GM18498 (cell line): Measurements from ENCODE around the gene BTLA.
"Not testable (repeated sequence)": the region's sequence is repeated elsewhere in the genome, so short reads cannot be mapped to it uniquely, and the experiment has no call there.

Experiments used
- ATAC-seq: cut with Tn5 transposase; IDR thresholded peaks from one replicate; pipeline ENCODE4 v1.9.1; 2021; ENCODE audit warnings: mild to moderate bottlenecking, moderate library complexity; ENCODE audit not compliant: unreplicated experiment

The BTLA gene, protein sequence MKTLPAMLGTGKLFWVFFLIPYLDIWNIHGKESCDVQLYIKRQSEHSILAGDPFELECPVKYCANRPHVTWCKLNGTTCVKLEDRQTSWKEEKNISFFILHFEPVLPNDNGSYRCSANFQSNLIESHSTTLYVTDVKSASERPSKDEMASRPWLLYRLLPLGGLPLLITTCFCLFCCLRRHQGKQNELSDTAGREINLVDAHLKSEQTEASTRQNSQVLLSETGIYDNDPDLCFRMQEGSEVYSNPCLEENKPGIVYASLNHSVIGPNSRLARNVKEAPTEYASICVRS

DNA sequence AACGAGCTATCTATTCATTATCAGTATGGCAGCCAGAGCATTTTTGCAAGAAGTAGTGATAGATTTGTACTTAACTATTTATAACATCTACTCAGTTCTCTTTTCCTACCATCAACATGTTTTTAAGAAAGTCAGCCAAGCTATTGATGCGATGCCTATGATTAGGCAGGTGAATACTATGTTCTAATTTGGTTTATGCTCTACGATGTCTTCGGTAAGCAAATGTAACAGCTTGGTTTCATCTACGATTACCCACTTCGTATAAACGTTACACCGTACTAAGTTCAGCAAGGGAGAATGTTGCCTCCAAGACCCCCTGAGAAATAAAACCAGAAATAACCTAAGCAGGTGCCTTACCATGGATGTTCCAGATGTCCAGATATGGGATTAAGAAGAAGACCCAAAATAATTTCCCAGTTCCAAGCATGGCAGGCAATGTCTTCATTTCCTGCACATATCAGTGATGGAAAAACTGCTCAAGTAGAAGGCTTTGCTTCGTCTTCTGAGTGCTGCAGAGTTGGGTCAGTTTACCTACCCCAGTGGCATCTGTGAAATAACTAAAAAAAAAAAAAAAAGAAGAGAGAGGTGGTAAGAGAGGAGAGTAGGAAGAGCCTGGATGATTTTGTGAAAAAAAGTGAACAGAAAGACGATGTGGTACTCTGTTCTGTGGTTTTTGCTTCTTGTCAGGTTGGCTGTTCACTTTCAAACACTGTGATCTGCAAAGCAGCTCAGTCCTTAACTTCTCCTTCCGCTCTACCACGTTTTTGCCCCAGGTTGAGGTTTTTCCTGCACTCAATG lies at the start of gene BTLA:
Gene BTLA (minus strand): TSS at position 559 of the 798 bp plus-strand sequence. CDS start 114 bp downstream, at position 445.
- ATAC-seq = peak; percentile 65

DNA sequence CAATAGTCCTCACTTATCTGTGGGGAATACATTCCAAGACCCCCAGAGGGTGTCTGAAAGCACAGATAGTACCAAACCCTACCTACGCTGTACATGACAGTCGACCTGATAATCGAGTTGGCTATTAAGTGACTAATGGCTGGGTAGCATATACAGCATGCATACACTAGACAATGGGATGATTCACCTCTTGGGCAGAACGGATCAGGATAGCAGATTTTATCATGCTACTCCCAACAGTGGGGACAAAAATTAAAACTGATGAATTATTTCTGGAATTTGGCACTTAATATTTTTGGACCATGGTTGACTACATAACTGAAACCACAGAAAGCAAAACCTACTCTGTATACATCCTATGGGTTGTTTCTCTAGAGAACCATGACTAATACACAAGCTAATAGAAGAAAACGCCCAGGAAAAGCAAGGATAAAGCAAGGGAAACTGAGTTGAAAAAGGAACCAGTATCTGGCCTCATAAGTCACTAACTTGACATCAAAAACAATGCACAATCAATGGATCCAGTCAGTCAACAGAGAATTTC lies 47.0 kb upstream of the BTLA start:
- no peak for ATAC-seq

DNA sequence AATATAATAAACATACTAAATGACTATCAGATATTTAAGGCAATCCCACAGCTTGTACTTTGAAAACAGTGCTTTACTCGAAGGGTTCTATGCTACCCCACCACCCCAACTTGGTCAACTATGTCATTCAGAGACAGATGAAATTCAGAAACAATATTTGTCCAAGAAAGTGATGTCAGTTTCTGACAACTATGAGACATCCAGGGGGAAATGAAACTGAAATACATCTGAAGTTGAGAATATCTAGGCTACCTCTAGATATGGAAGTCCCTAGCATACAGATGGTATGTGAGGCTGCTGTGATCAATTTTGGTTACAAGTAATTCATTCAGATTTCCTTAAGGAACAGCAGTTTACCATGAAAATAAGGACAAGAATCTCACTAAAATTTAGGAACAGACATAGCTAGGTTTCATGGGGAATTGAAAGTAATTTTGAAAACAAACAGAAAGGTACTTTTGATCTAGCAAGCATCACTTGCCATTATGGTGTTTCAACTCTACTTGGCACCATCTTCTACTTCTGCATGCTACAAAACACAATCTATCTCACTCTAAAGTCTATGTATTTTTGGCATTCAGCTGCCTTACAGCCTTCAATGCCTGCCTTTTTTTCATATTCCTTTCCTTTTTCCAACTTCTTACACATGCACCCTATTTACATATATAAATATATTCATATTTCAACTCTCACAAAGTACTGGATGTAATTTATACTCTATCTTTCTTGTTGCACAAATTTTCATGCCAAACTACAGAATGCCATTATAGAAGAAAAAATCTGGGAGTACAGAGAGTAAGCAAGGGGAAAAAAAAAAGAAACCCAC lies 40.8 kb upstream of the BTLA start:
- ATAC-seq = peak; percentile 93

DNA sequence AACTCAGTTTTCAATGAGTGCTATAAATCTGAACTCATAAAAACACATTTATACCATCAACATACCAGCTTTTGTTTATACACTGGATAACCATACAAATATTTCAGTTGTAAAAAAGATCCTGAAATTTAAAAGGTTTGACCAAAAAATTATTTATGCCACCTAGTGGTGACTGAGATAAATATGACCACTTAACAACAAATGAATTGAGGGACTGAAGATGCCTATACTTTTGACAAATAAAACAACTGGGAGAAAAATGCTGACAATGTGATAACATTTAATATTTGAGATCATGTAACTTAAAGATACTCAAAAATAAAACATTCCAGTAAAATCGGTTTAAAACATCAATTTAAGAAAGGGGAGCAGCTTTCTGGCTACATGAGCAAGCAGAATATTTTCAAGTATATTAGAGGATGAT lies 32.1 kb upstream of the BTLA start:
- no peak for ATAC-seq

DNA sequence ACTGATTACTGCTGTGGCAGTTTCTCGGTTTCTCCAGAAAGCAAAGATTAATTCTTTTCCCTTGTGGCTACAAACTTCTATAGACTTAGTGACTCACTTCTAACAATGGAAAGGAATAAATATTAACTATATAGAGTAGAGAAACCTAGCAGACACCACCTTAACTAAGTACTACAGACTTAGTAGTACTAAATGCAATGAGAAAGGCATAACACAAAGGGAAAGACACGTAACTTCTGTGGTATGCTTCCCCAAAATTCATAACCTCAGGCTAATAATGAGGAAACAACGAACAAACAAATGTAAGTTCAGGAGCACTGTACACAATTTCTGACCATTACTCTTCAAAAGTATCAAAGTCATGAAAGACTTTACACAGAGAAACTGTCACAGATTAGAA lies 31.3 kb upstream of the BTLA start:
- no peak for ATAC-seq

DNA sequence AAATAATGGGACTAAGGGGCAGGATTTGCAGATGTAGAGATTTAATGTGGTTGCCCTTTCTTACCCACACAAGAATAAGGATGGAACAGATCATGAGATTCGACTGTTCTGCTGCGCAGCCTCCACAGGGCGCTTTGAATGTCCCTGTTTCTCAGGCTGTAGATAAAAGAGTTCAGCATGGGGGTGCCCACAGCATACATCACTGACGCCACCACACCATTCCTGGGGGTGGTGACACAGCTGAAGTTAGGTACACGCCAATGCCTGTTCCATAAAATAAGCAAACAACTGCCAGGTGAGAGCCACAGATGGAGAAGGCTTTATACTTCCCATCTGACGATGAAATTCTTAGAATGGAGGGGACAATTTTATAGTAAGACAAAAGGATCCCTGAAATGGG lies 24.9 kb upstream of the BTLA start:
- not testable (repeated sequence) for ATAC-seq

DNA sequence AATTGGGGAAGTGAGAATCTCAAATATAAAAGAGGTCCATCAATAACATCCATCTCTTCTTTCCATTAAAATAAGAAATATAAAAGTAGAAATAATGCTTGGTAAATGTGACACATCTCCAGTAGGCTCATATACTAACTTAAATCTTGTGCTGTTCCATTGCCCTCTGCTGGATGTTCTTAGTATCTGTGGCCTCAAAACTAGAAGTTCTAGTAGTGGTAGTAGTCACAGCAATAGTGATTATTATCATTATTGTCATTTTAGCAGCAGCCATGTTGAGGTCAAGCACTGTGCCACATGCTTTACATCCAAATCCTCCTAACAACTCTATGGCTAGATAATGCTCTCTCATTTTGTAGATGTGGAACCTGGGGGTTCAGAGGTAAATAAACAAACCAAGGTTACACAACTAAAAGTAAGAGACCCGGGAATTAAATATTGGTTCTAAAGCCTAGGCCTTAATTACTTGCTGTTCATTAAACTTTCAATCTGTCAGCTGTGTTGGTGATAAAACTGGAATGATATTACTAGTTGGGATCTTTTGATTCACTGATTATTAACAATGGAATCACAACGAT lies 20.2 kb upstream of the BTLA start:
- peak; percentile 57 for ATAC-seq

DNA sequence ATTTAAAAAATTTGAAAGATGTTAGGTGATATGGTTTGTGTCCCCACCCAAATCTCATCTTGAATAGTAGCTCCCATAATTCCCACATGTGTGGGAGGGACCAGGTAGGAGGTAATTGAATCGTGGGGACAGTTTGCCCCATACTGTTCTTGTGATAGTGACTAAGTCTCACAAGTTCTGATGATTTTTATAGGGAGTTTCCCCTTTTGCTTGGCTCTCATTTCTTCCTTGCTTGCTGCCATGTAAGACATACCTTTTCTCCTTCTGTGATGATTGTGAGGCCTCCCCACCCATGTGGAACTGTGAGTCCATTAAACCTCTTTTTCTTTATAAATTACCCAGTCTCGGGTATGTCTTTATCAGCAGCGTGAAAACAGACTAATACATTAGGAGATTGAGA lies 19.7 kb upstream of the BTLA start:
- ATAC-seq = not testable (repeated sequence)

DNA sequence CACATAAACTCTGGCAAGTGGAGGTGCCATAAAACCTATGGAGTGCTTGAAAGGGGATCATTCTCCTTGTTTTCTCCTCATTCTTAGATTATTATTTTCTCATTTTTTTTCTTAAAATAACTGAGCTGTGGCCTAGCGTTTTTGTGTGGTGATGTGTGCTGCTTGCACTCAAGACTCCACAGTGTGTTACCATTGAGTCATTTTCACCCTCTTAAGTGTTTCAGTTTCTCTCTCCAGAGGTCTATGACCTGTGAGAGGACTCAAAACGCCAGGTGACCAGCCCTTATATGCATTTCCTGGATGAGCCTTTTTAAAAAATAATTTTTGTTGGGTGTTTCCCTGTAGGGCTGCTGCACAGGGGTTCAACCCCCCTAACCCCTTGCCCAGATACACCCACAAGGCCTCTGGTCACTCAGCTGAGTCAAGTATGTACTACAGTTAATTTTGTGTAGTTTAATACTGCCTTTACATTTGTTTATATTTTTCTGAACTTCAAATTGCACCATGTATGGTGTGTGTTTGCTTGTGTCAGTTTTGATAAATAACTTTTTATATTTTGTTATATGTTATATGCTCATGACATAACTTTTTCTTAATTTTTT lies 15.4 kb upstream of the BTLA start:
- peak; percentile 99 for ATAC-seq

DNA sequence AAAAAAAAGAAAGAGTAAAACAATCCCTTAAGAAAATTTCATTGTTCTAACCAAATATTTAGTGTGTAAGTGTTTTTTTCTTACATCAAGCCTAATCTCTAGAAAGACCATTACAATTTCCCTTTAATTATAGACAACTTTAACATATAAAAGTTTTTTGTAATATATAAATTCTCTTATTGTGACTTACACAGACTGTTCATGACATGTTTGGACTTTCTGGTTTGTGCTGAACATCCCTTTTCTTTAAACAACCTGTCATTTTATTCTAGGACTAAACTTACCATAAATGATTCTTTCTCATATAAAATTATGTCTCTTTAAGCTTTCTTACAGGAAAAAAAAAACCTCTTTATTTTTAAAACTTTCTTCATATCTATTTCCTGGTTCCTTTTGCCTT lies 13.0 kb upstream of the BTLA start:
- no peak for ATAC-seq

DNA sequence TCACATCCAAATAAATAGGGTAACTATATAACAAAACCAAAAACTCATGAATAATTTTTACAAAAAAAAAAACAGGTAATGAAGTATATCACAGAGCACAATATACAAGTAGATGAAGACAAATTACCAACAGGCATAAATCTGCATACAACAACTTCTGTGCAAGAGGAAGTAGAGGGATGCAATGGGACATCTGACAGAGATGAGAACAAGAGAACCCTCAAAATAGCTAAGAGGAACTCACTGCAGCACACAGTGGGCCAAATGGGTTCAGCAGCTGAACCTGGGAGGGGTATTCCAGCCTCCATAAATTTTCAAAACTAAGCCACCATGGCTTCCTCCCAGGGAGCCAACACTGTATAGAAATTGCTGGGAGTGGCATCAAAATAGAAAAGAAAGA lies 9.6 kb upstream of the BTLA start:
- no peak for ATAC-seq

DNA sequence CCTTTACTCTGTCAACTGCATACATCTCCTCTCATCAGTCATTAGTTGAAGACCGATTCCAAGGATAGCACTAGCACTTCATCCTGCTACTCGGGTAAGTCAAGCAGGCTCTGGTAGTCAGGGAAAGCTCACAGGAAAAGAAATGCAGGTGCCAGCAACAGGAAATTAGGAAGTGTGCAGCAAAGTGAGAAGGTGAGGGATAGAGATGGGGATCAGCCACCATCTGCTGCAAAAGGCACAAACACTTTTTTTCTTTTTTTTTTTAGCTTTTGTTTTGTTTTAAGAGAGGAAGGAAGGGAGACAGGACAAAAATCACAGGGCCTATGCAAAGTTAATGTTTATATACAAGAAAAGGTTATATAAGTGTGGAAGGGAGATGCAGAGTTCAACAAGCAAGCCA lies 9.0 kb upstream of the BTLA start:
- ATAC-seq = no peak

DNA sequence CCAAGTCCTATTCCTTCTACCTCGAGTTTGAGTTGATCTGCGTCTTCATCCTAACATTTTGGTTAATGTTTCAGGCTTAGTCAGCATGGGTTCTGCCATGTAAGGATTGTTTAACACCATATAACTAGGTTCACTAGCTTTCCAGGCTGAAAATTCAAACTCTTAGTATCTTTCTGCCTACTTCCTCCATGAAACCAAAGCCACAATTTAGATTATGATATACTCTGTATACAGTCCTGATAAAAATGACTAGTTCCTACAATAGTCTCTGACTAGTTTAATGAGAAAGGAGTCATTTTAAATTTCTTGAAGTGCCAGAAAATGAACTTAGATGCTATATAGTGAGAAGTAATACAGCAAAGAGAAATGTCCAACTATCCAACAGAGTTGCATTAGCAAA lies 6.6 kb upstream of the BTLA start:
- ATAC-seq = no peak

DNA sequence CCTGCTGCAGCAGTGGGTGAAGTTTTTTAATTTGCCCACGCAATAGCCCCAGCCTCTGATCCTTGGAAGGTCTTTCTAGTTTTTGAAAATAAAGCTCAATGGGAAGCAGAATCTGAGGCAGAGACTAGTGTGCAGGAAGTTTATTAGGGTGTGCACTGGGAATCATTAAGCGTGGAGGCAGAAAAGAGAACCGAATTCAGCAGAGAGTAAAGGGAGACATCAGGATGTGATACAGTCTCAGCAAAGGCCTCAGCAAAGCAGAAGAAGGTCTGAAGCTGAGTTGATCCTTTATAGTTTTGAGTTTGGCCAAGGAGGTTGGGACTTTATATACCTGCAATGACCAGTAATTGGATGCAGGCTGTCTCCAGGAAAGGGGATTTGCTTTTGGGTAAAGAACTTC lies 4.9 kb upstream of the BTLA start:
- ATAC-seq = no peak

DNA sequence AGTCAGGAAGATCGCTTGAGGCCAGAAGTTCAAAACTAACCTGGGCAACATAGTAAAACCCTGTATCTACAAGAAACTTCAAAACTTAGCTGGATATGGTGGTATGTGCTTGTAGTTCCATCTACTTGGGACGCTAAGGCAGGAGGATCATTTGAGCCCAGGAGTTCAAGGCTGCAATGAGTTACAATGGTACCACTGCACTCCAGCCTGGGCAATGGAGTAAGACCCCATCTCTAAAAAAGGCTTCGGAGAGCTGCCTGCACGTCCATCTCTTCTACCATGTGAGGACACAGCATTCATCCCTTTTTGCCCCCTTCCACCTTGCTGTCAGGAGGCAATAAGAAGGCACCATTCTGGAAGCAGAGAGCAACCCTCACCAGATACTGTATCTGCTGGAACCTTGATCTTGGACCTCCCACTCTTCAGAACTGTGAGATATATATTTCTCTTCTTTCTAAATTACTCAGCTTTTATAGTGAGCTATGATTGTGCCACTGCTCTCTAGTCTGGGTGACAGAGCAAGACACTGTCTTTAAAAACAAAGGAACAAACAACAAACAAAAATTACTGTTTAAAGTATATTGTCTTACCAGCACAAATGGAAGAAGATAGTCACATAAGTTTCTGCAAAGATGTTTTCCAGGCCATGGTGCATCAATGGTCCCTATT lies 4.2 kb upstream of the BTLA start:
- ATAC-seq = no peak

DNA sequence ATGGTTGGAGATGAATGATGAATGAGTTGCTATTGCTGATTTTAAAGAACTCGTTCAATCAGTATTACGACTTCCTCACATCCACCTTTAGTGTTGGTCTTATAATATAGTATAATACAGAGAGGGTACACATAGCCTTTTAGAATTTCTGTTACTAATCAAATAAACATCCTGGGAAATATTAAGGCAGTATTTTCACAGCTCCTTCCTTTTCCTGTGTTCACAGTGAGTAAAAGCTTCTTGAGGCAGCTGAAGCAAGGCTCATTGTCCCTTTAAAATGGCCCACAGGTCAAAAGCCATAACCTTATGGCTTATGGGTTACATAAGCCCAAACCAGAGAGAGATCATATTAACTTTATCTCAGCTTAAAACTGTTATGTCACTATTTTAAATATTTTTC lies 1.3 kb upstream of the BTLA start:
- ATAC-seq = no peak

DNA sequence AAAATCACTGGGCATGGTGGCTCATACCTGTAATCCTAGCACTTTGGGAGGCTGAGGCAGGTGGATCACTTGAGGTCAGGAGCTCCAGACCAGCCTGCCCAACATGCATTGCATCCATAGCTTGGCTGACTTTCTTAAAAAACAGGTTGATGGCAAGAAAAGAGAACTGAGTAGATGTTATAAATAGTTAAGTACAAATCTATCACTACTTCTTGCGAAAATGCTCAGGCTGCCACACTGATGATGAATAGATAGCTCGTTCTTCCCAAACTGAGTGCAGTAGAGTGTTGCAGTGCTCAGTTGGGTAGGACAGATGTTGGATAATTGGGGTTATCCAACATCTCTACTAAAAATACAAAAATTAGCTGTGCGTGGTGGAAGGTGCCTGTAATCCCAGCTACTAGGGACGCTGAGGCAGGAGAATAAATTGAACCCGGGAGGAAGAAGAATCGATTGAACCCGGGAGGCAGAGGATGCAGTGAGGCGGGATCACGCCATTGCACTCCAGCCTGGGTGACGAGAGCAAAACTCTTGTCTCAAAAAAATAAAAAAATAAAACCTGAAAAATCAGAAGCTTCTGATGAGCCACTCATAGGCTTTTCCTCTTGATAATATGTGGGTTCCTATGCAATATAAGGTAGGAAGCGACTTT lies 1.2 kb downstream of the BTLA start:
- no peak for ATAC-seq

DNA sequence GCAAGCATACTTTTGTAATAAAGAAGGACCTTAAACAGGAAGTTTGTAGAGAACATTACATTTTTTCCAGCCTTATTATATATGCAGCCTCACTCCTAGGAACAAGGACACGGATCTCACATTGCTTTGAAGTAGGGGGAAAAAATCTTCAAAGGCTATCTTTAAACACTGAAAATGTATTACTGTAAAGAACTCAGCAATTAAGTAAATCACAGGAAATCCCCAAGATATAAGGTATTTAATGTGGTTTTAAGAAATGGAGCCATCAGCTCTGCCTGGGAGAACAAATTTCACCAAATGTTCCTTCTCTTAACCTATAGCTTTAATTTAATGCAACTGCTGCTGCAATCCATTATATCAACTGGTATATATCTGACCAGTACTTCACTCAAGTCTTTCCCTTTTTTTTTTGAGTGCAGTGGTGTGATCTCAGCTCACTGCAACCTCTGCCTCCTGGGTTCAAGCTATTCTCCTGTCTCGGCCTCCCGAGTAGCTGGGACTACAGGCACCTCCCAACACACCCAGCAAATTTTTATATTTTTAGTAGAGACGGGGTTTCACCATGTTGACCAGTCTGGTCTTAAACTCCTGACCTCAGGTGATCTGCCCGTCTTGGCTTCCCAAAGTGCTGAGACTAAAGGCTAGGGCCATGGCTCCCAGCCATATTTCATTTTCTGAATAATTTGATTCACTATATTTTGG lies 2.8 kb downstream of the BTLA start:
- ATAC-seq = no peak

DNA sequence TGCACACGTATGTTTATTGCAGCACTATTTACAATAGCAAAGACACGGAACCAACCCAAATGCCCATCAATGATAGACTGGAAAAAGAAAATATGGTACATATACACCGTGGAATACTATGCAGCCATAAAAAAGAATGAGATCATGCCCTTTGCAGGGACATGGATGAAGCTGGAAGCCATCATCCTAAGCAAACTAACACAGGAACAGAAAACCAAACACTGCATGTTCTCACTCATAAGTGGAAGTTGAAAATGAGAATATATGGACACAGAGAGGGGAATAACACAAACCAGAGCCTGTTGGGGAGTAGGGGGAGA lies 4.9 kb downstream of the BTLA start:
- not testable (repeated sequence) for ATAC-seq
